Posterior cingulate gyrus (tissue), 11 donors: ENCODE results near the gene DCC.

Experiments used
- DNase-seq, 10 donors: peaks; one replicate each; pipeline versions ENCODE4 v3.0.0 to v3.0.0-alpha.2; 2020 to 2021; ENCODE audit warnings: mixed read lengths in 3 of 10
- intact Hi-C: fragments of 100-400 bp; cut with DNase I; formaldehyde crosslinking; loops from one replicate; pipeline ENCODE4 v1.15.1; 2023

The DCC gene

DNA sequence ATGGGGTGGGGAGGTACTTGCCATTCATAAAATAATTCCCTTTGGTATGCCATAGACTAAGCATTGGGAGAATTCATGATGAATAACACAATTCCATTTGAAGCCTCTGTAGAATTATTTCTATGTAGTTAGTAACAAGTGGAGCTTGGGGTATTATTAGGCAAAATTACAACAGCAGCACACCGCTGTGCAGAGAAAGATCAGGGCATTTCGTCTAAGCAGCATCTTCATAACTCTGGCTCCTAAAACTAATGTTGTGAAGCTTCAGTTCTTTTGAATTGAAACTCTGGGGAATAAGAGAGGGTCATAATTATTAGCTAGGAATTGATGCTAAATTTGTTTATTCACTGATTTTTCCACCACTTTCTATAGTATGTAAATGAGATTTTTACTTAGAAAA is 630.7 kb downstream of the DCC start:
- no peak for DNase-seq
- intact Hi-C loops, result no loop called here

DNA sequence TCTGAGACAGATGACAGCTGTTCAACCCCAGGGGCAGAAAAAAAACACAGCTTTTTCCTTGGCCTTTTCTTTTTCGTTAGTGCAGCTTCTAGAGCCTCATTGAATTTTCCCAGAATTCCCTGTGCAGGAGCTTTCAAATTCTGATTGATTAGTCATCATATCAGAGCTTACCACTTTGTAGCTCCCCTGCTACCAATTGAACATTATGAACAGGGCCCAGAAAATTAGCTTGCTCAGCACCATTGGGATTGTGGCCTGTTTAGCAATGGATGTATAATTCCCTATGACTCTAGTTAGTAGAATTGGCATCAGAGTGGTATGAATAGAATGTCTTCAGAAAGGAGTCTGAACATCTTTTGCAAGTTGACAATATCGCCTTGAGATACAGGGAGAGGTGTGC is 631.1 kb downstream of the DCC start:
- no peak for DNase-seq
- intact Hi-C loops, result no loop called here

DNA sequence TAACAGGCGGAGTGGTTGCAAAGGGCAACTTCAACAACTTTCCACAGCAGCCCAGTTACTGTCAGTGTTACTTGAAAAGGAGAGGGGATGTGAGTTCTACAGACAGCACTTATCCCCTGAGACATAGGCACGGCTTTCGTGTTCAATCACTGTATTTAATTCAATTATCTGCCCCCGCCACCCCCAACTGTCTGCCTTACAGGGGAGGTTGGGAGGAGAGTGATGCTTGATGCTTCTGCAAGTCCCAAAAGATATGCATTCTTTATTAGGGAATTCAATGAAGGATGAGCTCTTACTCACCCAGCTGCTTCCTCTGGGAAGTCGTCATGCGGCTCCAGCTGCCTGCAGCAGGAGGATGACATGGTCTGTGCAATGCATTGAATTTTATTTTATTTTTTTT is 639.9 kb downstream of the DCC start:
- intact Hi-C loops, result no loop called here
- no peak for DNase-seq

DNA sequence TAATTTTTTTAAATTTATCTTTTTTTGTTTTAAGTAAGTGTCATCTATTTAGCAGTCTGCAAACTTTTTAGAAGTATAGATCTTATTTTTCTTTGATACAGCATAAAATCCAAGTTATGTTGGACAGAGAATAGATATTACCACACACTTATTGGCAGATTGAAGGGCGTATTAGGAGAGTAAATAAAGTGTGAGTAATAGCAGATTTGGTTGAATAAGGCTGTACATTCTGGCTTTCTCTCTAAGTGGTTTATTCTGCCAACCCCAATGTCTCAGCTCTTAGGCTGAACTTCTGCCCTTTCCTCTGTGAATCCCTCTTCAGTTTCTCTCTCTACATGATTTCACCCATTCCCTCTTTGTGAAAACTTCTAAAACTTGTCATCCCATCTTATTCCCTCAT is 651.2 kb downstream of the DCC start:
- intact Hi-C loops, result no loop called here

DNA sequence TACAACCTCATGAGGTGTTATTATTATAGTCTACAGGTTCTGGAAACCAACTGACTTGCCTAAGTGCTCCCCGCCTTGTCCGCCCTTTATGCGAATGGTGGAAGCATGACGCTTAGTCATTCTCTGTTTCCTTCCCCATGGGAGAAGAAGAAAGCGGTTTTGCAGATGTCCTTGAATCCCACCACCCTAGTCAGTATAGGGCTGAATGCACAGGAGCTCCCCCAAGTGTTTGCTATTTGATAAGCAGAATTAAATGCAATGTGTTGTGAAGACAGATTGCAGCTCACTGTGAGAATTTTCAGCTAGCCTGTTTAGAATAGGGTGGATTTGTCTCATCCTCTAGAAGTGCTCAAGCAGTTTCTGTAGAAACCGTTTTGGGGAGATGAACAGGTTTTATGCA is 652.0 kb downstream of the DCC start:
- intact Hi-C loops, result no loop called here
- no peak for DNase-seq

More for the DNA sequence above, 651.2 kb downstream of the DCC start:
- DNase-seq, result no peak

DNA sequence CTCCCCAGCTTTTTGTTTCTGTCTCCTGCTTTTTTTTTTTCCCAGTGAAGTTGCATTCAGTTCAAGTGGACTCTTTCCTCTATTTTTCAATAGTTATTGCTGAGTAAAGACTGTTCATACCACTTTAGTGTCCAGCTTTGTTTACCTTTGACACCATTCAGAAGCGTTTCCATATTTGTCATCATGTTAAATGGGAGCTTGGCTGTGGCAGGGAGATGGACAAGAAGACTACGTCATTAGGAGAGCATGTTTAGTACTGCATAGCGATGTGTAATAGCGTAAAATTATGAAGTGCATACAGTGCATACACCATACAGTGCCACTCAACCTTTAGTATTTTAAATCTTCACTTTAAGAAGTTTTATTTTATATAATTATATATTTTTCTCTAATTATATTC is 655.9 kb downstream of the DCC start:
- intact Hi-C loops, result no loop called here

DNA sequence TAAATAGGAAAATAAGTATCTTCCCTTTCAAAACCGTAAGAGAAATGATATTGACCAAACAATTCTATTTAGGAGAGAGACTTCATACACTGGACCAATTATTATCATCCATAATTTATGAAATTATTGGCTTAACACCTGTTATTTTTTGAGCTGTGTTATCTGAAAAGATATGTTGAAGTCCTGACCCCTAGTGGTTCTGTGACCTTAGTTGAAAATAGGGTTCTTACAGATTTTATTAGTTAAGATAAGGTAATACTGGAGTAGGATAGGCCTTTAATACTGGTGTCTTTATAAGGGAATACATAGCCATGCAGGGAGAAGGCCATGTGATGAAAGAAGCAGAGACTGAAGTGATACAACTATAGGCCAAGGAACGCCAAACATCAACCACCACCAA is 659.6 kb downstream of the DCC start:
- intact Hi-C loops, result no loop called here
- no peak for DNase-seq

More for the DNA sequence above, 655.9 kb downstream of the DCC start:
- no peak for DNase-seq

DNA sequence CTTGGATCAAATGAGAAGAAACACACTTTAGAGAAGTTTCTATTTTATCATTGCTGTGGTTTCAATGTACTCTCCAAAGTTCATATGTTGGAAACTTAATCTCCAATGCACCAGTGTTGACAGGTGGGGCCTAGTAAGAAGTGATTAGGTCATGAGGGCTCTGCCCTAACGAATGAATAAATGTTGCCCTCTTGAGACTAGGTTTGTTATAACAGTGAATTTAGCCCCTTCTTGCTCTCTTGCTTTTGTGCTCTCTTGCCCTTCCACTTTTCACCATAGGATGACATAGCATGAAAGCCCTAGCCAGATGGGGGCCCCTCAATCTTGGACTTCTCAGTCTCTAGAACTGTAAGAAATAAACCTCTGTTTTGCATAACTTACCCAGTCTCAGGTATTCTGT is 664.8 kb downstream of the DCC start:
- intact Hi-C loops, result no loop called here
- no peak for DNase-seq

DNA sequence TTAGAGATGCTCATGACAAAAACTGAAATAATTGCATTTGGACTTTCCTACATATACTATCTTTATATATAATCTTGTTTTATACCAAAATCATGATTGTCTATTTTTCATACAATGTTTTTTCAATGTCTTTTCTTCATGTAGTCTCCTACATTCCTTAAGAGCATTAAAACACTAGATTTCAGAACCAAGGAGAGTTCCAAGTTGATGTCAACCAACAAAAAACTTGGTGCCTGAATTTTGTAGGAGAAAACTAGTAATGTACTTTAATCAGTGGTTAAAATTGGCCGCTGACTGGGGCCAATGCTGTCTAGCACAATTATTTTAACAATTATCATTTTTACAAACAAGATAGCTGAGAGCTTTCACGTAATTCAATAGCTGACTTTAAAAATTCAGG is 678.8 kb downstream of the DCC start:
- DNase-seq, result no peak
- intact Hi-C loops, result no loop called here

DNA sequence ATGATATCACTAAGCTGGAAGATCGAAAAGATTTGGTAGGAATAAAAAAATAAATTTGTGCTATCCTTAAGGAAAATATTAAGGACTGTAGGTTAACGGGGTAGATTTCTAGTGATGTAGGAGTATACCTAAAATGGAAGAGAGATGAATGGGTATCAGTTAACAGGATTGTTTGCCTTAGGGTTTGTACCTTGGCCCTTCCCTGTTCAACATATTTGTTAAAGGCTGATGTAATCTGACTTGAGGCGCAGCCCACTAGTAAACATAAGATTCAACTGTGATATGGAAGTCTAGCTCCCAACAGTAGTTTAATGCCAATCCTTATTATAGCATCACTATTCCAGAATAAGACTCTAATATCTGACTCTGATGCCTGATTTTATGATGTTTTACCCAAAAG is 685.2 kb downstream of the DCC start:
- intact Hi-C loops, result no loop called here
- no peak for DNase-seq

DNA sequence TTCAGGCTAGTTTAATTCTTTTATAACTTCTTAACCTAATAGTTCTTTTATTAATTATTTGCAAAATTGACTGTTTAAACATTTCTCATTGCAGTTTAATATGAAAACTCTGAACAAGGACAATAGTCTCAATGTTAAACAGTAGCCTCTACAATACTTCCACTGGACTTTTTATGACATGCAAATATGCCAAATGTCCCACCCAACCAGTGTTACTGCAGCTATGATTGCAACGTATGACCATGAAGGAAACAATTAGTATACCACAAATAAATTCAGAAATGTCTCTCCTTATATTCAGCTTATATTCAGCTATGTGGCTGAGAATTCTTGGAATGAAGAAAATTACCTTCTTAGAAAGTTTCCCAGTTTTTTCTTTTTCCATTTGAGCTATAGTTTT is 688.6 kb downstream of the DCC start:
- intact Hi-C loops, result no loop called here
- no peak for DNase-seq

DNA sequence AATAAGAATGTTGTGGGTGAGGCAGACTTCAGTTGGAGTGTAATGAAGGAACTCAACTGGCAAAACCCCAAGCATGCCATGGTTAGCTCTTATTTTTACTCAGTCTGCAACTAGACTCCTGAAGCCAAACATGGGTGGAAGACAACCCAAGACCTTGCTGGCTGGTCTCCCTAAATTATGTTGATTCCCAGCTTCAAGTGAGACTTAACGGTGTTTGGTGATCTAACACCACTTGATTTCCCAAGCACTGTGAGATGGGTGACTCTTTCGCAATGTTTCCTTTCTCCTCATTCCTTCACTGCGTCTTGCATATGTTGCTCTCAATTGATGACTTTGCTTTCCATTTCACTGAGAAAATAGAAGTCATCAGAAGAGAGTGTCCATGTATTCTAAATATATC is 693.1 kb downstream of the DCC start:
- no peak for DNase-seq
- intact Hi-C loops, result no loop called here

DNA sequence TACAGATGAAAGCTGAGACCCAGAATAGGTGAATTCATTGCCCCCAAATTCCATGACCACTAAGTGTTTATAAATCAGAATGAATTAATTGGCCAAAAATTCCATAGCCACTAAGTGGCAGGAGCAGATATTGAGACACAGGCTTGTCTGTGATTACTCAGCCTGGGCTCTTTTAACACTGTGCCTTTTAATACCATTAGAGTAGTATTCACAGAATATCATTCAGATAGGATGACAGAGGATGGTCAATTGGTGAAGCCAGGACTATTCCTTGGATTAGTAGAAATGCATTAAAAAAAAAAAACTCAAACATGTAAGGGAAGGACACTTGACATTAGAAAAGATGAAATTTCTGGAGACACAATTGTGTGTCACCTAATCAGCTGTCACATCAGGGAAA is 698.6 kb downstream of the DCC start:
- intact Hi-C loops, result no loop called here
- no peak for DNase-seq

DNA sequence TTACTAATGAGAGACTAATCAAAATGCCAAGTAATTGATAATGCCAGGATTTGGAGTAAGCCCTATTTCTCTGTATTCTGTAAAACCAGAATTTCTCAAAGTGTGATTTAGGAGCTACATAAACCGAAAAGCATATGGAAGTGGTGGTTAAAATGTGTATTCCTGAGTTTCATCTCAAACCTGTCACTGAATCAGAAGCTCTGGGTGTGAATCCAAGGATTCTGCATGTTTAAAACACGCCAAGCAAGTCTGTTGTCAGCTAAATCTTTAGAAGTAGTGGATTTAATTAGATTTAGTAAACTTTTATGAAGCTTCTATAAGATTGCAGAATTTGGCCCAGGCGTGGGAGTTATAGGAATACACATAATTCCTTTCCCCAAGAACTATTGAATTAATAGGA is 700.3 kb downstream of the DCC start:
- intact Hi-C loops, result no loop called here
- DNase-seq, result no peak

DNA sequence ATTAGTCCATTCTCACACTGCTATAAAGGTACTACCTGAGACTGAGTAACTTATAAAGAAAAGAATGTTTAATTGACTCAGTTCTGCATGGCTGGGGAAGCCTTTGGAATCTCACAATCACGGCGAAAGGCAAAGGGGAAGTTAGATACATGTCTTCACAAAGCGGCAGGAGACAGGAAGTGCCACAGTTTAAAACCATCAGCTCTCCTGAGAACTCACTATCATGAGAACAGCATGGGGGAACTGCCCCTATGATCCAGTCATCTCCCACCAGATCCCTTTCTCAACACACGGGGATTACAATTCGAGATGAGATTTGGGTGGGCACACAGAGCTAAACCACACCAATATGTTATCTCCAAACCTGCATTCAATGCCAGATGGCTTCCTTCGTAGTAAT is 716.1 kb downstream of the DCC start:
- intact Hi-C loops, result no loop called here
- DNase-seq, result no peak

DNA sequence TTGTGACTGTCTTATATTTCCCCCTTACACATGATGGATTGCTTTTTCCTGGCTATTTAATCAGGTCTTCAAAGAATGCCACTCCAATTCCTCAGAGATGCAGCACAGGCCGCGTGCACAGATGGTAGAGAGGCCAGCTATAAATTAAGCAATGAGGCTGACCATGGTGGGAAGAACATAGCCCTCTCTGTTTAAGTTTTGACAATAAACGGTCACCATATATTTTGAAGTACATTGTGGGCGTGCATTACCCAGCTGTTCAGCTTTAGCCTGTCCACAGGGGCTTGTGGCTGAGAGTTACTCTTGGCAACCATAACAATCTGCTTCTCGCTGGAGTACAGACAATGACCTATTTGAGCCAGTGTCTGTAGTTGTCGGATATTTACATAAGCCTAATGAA is 730.8 kb downstream of the DCC start:
- intact Hi-C loops, result no loop called here
- no peak for DNase-seq

DNA sequence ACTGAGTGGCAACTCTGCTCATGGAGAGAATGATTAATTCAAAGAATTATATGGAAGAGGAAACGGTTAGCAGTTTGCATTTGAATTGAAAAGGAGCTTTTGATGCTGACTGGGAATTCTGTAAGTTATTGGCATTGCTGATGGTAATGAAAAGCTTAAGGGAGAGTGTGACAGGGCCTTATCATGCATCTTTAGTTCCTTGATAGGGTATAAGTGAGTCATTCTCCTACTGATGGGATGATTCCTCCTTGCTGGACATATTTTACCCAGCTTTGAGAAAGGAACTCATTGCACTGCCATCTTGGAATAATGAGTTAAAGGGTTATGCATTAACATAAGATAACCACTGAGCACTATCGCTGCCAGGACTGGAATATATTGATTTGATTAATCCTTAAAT is 740.7 kb downstream of the DCC start:
- intact Hi-C loops, result no loop called here

DNA sequence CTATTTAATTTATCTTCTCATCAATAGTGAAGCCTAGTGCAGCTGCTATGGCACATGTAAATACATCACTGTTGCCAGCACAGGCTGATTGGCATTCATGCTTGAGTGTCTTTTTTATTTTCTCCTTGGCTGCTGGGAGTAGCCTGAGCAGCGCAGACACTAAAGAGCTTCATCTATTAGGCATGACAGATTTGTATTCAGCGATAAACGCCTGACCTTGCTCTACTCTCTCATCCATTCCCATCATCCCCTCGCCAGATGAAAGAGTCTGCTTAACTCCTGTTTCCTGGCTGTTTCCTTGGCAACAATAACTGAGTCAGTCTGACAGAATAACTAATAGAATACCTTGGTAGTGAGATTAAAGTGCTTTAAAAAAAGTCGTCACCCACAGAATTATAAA is 753.6 kb downstream of the DCC start:
- intact Hi-C loops, result no loop called here
- DNase-seq, result no peak

More for the DNA sequence above, 740.7 kb downstream of the DCC start:
- DNase-seq, result no peak

DNA sequence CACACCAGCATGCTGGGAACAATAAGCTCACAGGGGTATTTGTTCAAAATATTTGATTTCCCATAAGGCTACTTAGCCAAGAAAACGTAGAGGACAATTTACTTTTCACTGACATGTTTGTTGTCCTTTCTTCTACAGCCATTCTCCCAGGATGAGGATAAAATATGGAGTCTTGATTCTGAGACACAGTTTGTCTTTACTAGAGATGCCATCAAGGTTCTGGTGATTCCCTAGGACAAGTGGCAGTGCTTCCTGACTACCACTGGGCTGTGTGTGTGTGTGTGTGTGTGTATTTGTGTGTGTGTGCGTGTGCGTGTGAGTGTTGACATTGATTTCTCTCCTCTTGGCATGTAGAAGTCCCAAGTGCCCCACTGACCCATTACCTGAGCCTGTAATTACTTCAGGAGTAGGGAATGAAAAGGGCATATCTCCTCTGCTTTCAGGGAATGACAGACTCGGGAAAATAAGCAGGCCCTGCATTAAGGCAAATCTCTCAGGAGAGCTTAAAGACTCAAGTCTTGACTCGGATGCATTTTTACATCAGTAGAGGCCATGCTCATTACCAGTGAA is 761.6 kb downstream of the DCC start:
- intact Hi-C loops, result no loop called here
- DNase-seq, result no peak

DNA sequence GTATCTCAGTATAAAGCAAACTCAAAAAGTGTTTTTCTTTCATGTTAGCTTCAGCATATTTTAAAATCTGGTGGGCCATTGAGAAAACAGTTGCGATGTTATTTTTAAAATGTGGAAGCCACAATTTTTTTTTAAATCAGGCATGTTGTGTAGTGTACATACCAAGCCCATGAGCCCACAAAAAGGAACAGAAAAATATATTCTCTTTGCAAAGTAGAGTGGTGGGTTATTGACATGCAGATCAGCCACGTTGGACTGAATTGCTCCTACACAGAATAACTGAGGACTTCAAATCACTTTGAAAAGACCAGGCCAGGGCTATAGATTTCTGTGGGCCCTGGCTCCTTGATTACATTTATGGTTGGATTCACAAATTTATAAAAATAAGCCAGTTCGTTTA is 774.4 kb downstream of the DCC start:
- DNase-seq, result no peak
- intact Hi-C loops, result no loop called here

DNA sequence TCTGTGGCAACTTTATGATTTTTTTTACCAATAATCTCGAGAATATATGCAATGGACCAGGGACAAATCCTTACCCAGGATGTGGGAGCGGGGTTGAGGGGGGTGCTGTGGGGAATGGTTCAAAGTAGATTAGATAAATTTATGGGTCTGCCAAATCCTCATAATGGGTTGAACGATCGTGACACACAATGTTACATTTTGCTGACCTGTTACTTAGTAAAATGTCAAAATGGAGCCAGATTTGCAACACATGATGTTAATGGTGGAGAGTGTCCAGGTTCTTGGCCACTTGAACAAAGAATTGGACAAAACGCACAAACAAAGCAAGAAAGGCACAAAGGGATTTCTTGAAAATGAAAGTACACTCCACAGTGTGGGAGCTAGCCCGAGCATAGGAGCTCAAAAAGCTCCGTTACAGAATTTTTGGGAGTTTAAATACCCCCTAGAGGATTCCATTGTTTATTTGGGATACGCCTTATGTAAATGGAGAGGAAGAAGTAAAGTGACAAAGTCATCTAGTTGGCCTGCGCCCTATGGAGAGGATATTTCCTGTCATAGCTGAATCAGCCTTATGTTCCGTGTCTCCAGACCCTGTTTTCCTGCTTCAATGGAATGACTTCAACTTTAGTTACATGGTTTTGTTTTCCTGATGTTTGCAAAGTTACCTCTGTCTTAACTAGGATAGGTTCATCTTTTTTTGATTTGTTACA is 776.0 kb downstream of the DCC start:
- intact Hi-C loops, result no loop called here
- DNase-seq, result peak in 1 of 10 donors; percentile 37

DNA sequence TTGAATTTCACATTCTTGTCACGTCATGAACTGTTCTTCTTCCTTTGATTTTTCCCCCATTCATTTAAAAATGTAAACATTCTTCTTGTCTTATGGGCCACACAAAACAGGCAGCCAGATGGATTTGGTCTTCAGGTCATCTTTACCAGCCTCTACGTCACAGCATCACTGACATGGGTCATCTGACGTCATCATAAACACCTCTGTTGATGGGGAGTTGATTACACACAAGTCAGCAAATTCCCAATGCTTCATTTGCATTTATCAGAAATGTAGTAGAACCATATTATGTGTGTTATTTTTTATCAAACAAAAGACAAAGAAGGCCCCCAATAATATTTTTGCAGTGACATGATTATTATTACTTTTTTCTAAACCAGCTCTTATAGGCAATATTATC is 777.9 kb downstream of the DCC start:
- DNase-seq, result no peak

DNA sequence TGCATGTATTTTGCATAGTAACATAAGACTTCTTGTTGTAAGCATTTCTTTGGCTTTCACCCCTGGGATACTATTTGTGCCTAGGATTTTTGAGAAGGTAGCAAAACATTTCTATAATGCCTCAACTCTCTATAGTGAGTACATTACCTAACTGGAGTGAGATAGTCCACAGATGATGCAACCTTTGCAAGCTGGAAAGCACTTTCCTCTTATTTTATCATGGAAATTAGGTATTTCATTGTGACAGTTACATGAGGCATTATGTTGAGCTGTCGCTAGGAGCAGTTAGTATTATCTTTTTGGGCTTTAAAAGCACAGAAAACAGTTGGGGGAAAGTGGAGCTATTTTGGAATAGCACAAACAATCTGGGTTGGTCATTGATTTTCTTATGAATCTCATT is 786.2 kb downstream of the DCC start:
- DNase-seq, result no peak
- intact Hi-C loops, result no loop called here

More for the DNA sequence above, 777.9 kb downstream of the DCC start:
- intact Hi-C loops, result no loop called here
